Endodermal cell (in vitro differentiated cells): Measurements from ENCODE around the gene MELTF. TPM values are rescaled to one million over a fixed set of nuclear protein-coding genes. Genes with fewer than 3 reads are reported as not detected.

ENCODE experiments used
- DNase-seq: peaks from one replicate; pipeline ENCODE4 v3.0.0-alpha.2; 2017
- H3K27ac ChIP-seq: 2 replicates; pipeline ENCODE4 v1.5.1; 2013; ENCODE audit warnings: mild to moderate bottlenecking, low read depth, low read length, moderate library complexity
- H3K27me3 ChIP-seq: 2 replicates; pipeline ENCODE4 v1.6.1; 2013; ENCODE audit warnings: mild to moderate bottlenecking, low read length, moderate library complexity; ENCODE audit not compliant: insufficient read depth, control insufficient read depth, poor library complexity, severe bottlenecking
- H3K36me3 ChIP-seq: 2 replicates; pipeline ENCODE4 v1.7.0; 2013; ENCODE audit warnings: mild to moderate bottlenecking, low read length, moderate library complexity; ENCODE audit not compliant: control insufficient read depth, insufficient read depth
- H3K4me1 ChIP-seq: one replicate; pipeline ENCODE4 v1.7.0; 2013; ENCODE audit warnings: low read length; ENCODE audit not compliant: control insufficient read depth, insufficient read depth
- H3K4me3 ChIP-seq: 2 replicates; pipeline ENCODE4 v1.5.1; 2013; ENCODE audit warnings: mild to moderate bottlenecking, low read length, moderate library complexity
- H3K9ac ChIP-seq: 2 replicates; pipeline ENCODE4 v1.6.1; 2013; ENCODE audit warnings: mild to moderate bottlenecking, low read length, moderate library complexity; ENCODE audit not compliant: poor library complexity, severe bottlenecking; ENCODE audit errors: extremely low read depth
- H3K9me3 ChIP-seq: 2 replicates; pipeline ENCODE4 v1.6.1; 2013; ENCODE audit warnings: mild to moderate bottlenecking, low read length, moderate library complexity; ENCODE audit not compliant: control insufficient read depth
- H3K27ac Mint-ChIP-seq: 2 replicates; pipeline ENCODE4 v1.8.0; 2020; ENCODE audit warnings: mixed read lengths
- H3K27me3 Mint-ChIP-seq: 2 replicates; pipeline ENCODE4 v1.8.0; 2021; ENCODE audit warnings: mild to moderate bottlenecking, mixed read lengths; ENCODE audit not compliant: insufficient read depth
- H3K36me3 Mint-ChIP-seq: 2 replicates; pipeline ENCODE4 v1.8.0; 2020; ENCODE audit warnings: low read depth, mixed read lengths
- H3K4me1 Mint-ChIP-seq: 2 replicates; pipeline ENCODE4 v1.8.0; 2020; ENCODE audit warnings: mixed read lengths
- H3K4me3 Mint-ChIP-seq: 2 replicates; pipeline ENCODE4 v1.8.0; 2020; ENCODE audit warnings: mild to moderate bottlenecking, moderate library complexity, mixed read lengths
- H3K9me3 Mint-ChIP-seq: 2 replicates; pipeline ENCODE4 v1.8.0; 2020; ENCODE audit warnings: mild to moderate bottlenecking, mixed read lengths
- WGBS, 2 experiments: methylation state at CpG; one replicate each; pipeline versions ENCODE4 v1.1.5 to v1.1.7; 2013; ENCODE audit warnings: missing lambda C conversion rate in 2 of 2, mixed read lengths in 1 of 2; ENCODE audit not compliant: insufficient coverage in 1 of 2, insufficient read length in 1 of 2; 5-methylcytosine and 5-hydroxymethylcytosine counted together
- total RNA-seq, 2 donors: library from RNA; stranded (reverse); fragmentation: NEBNext Ultra II Directional in 1 of 2; extraction: Animal tissue kit (Norgen Biotek cat#: 25700) in 1 of 2; gene quantifications; 2 replicates in 1 of 2; 3 replicates in 1 of 2; pipeline ENCODE4 v1.2.1, GENCODE V29; 2021
- TF ChIP-seq, protein P1 (sequence below): fragments of 200-600 bp; sonication (generic); conservative IDR thresholded peaks from 2 replicates; pipeline ENCODE4 v1.5.0; 2021; ENCODE audit warnings: antibody characterized with exemption, mild to moderate bottlenecking

The MELTF gene
- total RNA-seq, 2 donors from 2014 or later, result 11.3 to 15.1 TPM

DNA sequence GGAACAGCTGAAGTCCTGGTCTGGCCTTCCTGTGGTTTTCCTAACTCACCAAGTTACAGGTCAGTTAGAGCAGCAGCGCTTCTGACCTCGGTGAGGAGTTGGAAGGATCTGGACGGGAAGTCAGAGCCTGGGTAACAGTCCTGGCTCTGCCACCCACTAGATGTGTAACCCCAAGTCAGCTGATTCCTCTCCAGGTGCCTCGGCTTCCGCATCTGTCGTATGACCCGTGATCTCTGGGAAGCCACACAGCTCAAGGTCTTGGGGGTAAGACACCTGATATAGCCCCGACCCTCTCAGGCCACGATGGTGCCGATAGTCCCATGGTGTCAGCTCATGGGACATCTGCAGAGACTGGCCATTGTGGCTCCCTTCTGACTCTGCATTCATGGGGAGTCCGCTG, 52.7 kb downstream of the MELTF start:
- DNase-seq, result no peak
- peaks cover 23% of the 10 kb centered on the region for H3K27me3 Mint-ChIP-seq
- no peaks in the 10 kb centered on the region for H3K4me1 ChIP-seq
- no peak overlapping the region for H3K27ac ChIP-seq
- no peaks in the 10 kb centered on the region for H3K4me1 Mint-ChIP-seq
- H3K4me3 Mint-ChIP-seq, result no peak overlapping the region
- no peak overlapping the region for H3K4me3 ChIP-seq
- no peak overlapping the region for H3K27ac Mint-ChIP-seq
- peaks cover 13% of the 10 kb centered on the region for H3K9me3 Mint-ChIP-seq
- peaks cover 1% of the 10 kb centered on the region for H3K36me3 Mint-ChIP-seq
- WGBS, 2 experiments, result 92 to 97% methylated on average over 11 of the region's 11 CpGs
- H3K27me3 ChIP-seq, result peaks cover 13% of the 10 kb centered on the region
- H3K36me3 ChIP-seq, result no peaks in the 10 kb centered on the region
- TF ChIP-seq, protein P1, sequence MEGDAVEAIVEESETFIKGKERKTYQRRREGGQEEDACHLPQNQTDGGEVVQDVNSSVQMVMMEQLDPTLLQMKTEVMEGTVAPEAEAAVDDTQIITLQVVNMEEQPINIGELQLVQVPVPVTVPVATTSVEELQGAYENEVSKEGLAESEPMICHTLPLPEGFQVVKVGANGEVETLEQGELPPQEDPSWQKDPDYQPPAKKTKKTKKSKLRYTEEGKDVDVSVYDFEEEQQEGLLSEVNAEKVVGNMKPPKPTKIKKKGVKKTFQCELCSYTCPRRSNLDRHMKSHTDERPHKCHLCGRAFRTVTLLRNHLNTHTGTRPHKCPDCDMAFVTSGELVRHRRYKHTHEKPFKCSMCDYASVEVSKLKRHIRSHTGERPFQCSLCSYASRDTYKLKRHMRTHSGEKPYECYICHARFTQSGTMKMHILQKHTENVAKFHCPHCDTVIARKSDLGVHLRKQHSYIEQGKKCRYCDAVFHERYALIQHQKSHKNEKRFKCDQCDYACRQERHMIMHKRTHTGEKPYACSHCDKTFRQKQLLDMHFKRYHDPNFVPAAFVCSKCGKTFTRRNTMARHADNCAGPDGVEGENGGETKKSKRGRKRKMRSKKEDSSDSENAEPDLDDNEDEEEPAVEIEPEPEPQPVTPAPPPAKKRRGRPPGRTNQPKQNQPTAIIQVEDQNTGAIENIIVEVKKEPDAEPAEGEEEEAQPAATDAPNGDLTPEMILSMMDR, result no peak
- no peaks in the 10 kb centered on the region for H3K9me3 ChIP-seq
- H3K9ac ChIP-seq, result no peak overlapping the region

DNA sequence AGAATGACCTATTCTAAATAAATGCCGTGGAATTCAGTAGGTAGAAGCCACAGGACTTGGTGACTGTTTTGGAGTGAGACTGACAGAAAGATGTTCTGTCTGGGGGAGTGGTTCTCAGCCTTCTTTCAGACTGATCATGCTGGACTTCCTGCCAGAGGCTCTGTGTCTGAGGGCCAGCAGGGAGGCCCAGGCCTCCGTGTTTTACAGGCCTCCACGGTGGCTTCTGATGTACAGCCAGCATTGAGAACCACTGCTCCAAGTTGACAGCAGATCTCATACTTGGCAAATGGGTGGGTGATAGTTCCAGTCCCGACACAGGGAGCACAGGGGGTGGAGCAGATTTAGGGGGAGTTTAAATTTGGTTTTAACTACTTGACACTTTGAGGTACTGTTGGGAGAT, 54.3 kb downstream of the MELTF start:
- TF ChIP-seq, protein P1, result no peak
- WGBS, 2 experiments, result 90 to 97% methylated on average over 3 to 4 of the region's 4 CpGs
- H3K27me3 Mint-ChIP-seq, result peaks cover 34% of the 10 kb centered on the region
- no peak for DNase-seq
- Histone ChIP-seq H3K4me1 (no peaks in the 10 kb centered on the region), H3K4me3 (no peak overlapping the region), H3K27ac (no peak overlapping the region), H3K27me3 (peaks cover 26% of the 10 kb centered on the region), H3K36me3 (no peaks in the 10 kb centered on the region), H3K9me3 (peaks cover 8% of the 10 kb centered on the region), H3K9ac (no peak overlapping the region)
- H3K9me3 Mint-ChIP-seq, result peaks cover 16% of the 10 kb centered on the region
- H3K27ac Mint-ChIP-seq, result no peak overlapping the region
- no peaks in the 10 kb centered on the region for H3K4me1 Mint-ChIP-seq
- H3K36me3 Mint-ChIP-seq, result no peaks in the 10 kb centered on the region
- no peak overlapping the region for H3K4me3 Mint-ChIP-seq

DNA sequence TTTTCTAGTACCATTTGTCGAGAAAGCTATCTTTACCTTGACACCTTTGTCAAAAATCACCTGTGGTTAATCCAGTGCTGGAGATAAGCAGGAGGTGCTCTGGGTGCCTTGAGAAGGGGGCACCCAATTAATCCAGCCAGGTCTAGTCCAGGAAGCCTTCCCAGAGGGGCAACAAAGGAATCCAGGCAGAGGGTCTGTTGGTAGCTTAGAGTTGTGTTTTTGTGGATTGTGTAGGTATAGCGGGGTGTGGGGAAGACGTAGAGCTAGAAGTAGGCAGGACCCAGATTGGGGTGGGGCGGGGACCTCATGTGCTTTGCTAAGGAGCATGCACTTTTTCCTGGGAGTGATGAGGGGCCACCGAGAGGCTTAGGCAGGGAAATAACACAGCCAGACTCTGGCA, 55.0 kb downstream of the MELTF start:
- DNase-seq, result no peak
- H3K36me3 Mint-ChIP-seq, result no peaks in the 10 kb centered on the region
- no peaks in the 10 kb centered on the region for H3K4me1 ChIP-seq
- H3K9me3 ChIP-seq, result peaks cover 8% of the 10 kb centered on the region
- TF ChIP-seq, protein P1, result no peak
- no peak overlapping the region for H3K27ac Mint-ChIP-seq
- peaks cover 16% of the 10 kb centered on the region for H3K9me3 Mint-ChIP-seq
- no peak overlapping the region for H3K4me3 ChIP-seq
- no peak overlapping the region for H3K4me3 Mint-ChIP-seq
- peaks cover 33% of the 10 kb centered on the region for H3K27me3 ChIP-seq
- no peaks in the 10 kb centered on the region for H3K4me1 Mint-ChIP-seq
- H3K27ac ChIP-seq, result no peak overlapping the region
- WGBS, 2 experiments, result 94% methylated on average over 5 of the region's 5 CpGs; no CpG with 5 or more reads in 1 of the 2 experiments
- H3K36me3 ChIP-seq, result no peaks in the 10 kb centered on the region
- peaks cover 38% of the 10 kb centered on the region for H3K27me3 Mint-ChIP-seq
- H3K9ac ChIP-seq, result no peak overlapping the region
